ENCODE data around the gene SCN5A. TPM values are rescaled to one million over a fixed set of nuclear protein-coding genes. Genes with fewer than 3 reads are reported as not detected.

SCN5A gene
- total RNA-seq, 1 experiment from 2014 or later: 0.69 TPM

DNA sequence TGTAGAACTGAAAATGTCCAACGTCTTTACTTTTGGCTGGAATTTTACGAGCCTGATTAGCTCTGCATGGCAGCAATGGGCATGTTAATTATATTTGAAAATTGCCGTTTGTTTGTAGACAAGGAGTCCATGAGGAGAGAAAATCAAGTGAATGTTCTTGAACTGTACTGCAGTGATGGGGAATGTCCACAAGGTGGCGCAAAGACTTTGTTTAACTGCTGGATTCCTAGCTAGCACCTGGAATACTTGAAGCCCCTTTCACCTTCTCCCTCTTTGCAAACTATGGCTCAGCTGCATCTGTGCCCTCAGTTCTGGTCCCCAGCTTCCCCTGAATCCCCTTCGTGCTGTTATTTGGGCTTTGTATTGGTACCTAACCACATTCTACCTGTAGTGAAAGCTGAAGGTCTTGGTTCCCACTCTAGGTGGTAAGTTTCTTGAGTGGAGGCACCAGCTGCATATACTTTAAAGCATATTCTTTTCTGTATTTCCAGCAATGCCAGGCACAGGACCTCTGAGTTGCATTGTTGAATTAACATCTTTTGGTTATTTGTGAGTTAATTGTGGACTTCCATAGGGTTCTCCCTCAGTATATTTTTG lies 128.0 kb downstream of the SCN5A start:
- TF ChIP-seq, protein P1, sequence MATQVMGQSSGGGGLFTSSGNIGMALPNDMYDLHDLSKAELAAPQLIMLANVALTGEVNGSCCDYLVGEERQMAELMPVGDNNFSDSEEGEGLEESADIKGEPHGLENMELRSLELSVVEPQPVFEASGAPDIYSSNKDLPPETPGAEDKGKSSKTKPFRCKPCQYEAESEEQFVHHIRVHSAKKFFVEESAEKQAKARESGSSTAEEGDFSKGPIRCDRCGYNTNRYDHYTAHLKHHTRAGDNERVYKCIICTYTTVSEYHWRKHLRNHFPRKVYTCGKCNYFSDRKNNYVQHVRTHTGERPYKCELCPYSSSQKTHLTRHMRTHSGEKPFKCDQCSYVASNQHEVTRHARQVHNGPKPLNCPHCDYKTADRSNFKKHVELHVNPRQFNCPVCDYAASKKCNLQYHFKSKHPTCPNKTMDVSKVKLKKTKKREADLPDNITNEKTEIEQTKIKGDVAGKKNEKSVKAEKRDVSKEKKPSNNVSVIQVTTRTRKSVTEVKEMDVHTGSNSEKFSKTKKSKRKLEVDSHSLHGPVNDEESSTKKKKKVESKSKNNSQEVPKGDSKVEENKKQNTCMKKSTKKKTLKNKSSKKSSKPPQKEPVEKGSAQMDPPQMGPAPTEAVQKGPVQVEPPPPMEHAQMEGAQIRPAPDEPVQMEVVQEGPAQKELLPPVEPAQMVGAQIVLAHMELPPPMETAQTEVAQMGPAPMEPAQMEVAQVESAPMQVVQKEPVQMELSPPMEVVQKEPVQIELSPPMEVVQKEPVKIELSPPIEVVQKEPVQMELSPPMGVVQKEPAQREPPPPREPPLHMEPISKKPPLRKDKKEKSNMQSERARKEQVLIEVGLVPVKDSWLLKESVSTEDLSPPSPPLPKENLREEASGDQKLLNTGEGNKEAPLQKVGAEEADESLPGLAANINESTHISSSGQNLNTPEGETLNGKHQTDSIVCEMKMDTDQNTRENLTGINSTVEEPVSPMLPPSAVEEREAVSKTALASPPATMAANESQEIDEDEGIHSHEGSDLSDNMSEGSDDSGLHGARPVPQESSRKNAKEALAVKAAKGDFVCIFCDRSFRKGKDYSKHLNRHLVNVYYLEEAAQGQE (IDR thresholded peaks at IDR 0.05; ENCODE audit: insufficient read depth in 1 of 2, low read depth in 2 of 2, low read length in 1 of 2): no peak
- TF ChIP-seq, protein P2, sequence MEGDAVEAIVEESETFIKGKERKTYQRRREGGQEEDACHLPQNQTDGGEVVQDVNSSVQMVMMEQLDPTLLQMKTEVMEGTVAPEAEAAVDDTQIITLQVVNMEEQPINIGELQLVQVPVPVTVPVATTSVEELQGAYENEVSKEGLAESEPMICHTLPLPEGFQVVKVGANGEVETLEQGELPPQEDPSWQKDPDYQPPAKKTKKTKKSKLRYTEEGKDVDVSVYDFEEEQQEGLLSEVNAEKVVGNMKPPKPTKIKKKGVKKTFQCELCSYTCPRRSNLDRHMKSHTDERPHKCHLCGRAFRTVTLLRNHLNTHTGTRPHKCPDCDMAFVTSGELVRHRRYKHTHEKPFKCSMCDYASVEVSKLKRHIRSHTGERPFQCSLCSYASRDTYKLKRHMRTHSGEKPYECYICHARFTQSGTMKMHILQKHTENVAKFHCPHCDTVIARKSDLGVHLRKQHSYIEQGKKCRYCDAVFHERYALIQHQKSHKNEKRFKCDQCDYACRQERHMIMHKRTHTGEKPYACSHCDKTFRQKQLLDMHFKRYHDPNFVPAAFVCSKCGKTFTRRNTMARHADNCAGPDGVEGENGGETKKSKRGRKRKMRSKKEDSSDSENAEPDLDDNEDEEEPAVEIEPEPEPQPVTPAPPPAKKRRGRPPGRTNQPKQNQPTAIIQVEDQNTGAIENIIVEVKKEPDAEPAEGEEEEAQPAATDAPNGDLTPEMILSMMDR (IDR thresholded peaks at IDR 0.05): peak; percentile 81
- TF ChIP-seq TCF7L2 (IDR thresholded peaks at IDR 0.05; ENCODE audit: low read depth, low read length): no peak
- no peak for TF ChIP-seq SIN3A (IDR thresholded peaks at IDR 0.05; ENCODE audit: borderline replicate concordance, insufficient read depth, low read depth, low read length)
- ChIA-PET CTCF (interaction anchor here (0.7 to 1.7 kb wide), 6 partner anchors 22 to 478 kb away, joined by 3 to 6 read pairs (median 4); partner anchors contain the start of gene EXOG), POLR2A (no interaction called here)
- H3K27me3 ChIP-seq (ENCODE audit: control insufficient read depth, insufficient read depth, low read length): no peaks in the 10 kb centered on the region
- no peaks in the 10 kb centered on the region for H3K9me3 ChIP-seq (ENCODE audit: control insufficient read depth, insufficient read depth, low read depth, low read length)
- no peaks in the 10 kb centered on the region for H3K4me1 ChIP-seq (ENCODE audit: control insufficient read depth, insufficient read depth, low read length)
- intact Hi-C loops (cut with micrococcal nuclease; ENCODE audit: unreplicated experiment) (loop anchor here (2.0 kb wide), 1 partner anchor 129 kb away; no protein-coding TSS in a partner anchor), in situ Hi-C loops (cut with HindIII; ENCODE audit: low pct_unique_long_range_greater_than_20kb, low sequenced_read_pairs) (loop anchor here (25.0 kb wide), 1 partner anchor 141 kb away; no protein-coding TSS in a partner anchor)
- no peaks in the 10 kb centered on the region for H3K36me3 ChIP-seq (ENCODE audit: control insufficient read depth, insufficient read depth, low read length)
- ATAC-seq (peak; percentile 60; the same call in 1 of the 2 replicates), DNase-seq (ENCODE audit: low read depth, low spot score) (peak; percentile 54)
- no peak overlapping the region for H3K27ac ChIP-seq (ENCODE audit: low read length)
- H3K4me3 ChIP-seq (ENCODE audit: low read depth in 2 of 2, low read length in 2 of 2): no peak overlapping the region
- no TSS peak for BruUV-seq (replicated peaks)

DNA sequence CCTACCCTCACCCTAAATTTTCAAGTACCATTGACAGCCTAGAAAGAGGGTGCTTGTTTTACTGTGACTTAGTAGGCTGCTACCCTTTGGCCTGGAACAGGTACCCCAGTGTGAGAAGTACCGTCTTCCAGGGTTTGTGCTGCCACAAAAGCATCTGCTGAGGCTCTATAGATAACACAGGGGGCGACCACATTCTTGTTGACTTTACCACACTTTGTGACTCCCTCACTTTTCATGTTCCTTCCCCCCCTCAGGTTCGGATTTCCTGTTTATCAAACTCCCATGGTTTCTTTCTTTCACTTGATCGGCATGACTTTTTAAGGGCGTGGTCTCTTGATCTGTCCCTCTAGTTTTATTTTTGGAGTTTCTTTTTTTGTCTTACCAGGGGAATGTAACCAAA lies 129.8 kb downstream of the SCN5A start:
- Histone ChIP-seq H3K4me1 (ENCODE audit: control insufficient read depth, insufficient read depth, low read length) (no peaks in the 10 kb centered on the region), H3K36me3 (ENCODE audit: control insufficient read depth, insufficient read depth, low read length) (no peaks in the 10 kb centered on the region), H3K27ac (ENCODE audit: low read length) (no peak overlapping the region), H3K4me3 (ENCODE audit: low read depth in 2 of 2, low read length in 2 of 2) (no peak overlapping the region), H3K9me3 (ENCODE audit: control insufficient read depth, insufficient read depth, low read depth, low read length) (no peaks in the 10 kb centered on the region), H3K27me3 (ENCODE audit: control insufficient read depth, insufficient read depth, low read length) (no peaks in the 10 kb centered on the region)
- intact Hi-C loops (cut with micrococcal nuclease; ENCODE audit: unreplicated experiment): loop anchor here (2.0 kb wide), 1 partner anchor 131 kb away; no protein-coding TSS in a partner anchor
- TF ChIP-seq SIN3A (IDR thresholded peaks at IDR 0.05; ENCODE audit: borderline replicate concordance, insufficient read depth, low read depth, low read length): no peak
- TF ChIP-seq TCF7L2 (IDR thresholded peaks at IDR 0.05; ENCODE audit: low read depth, low read length): no peak
- TF ChIP-seq POLR2AphosphoS5 (IDR thresholded peaks at IDR 0.05; ENCODE audit: low read depth, low read length): no peak
- TF ChIP-seq, protein P2 (IDR thresholded peaks at IDR 0.05): no peak
- TF ChIP-seq, protein P1 (IDR thresholded peaks at IDR 0.05; ENCODE audit: insufficient read depth in 1 of 2, low read depth in 2 of 2, low read length in 1 of 2): no peak
- ChIA-PET POLR2A (no interaction called here), CTCF (no interaction called here)
- BruUV-seq (replicated peaks): no TSS peak
- DNase-seq (ENCODE audit: low read depth, low spot score) (no peak), ATAC-seq (no peak)
- in situ Hi-C loops (cut with HindIII; ENCODE audit: low pct_unique_long_range_greater_than_20kb, low sequenced_read_pairs): loop anchor here (25.0 kb wide), 1 partner anchor 143 kb away; no protein-coding TSS in a partner anchor

Data from Panc1 (cell line).